ENCODE data around the gene TMEM98. TPM values are rescaled to one million over a fixed set of nuclear protein-coding genes. Genes with fewer than 3 reads are reported as not detected.
"Not testable (repeated sequence)": the region's sequence is repeated elsewhere in the genome, so short reads cannot be mapped to it uniquely, and the experiment has no call there.

The TMEM98 gene
- total RNA-seq, 1 experiment from 2014 or later: 36.9 TPM

DNA sequence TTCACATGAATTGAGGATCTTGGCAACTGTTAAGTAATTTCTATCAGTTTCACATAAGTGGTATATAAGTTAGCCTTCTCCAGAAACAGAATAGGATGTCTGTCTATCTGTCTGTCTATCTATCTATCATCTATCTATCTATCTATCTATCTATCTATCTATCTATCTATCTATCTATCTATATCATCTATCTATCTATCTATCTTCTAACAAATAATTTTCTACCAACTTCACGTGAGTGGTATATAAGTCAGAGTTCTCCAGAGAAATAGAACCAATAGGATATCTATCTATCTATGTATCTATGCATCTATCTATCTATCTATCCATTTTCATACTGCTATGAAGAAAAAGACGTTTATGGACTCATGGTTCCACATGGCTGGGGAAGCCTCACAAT, 52.3 kb downstream of the TMEM98 start:
- no peak for DNase-seq (ENCODE audit: low read depth)

DNA sequence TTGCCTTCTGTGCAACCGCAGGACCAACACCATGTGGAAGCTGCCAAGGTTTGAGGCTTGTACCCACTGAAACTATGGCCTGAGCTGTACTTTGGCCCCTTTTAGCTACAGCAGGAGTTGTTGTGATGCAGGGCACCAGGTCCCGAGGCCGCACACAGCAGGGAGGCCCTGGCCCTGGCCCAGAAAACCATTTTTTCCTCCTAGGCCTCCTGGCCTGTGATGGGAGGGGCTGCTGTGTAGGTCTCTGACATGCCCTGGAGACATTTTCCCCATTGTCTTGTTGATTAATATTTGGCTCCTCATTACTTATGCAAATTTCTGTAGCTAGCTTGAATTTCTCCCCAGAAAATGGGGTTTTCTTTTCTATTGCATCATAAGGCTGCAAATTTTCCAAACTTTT, 53.7 kb downstream of the TMEM98 start:
- not testable (repeated sequence) for DNase-seq (ENCODE audit: low read depth)

DNA sequence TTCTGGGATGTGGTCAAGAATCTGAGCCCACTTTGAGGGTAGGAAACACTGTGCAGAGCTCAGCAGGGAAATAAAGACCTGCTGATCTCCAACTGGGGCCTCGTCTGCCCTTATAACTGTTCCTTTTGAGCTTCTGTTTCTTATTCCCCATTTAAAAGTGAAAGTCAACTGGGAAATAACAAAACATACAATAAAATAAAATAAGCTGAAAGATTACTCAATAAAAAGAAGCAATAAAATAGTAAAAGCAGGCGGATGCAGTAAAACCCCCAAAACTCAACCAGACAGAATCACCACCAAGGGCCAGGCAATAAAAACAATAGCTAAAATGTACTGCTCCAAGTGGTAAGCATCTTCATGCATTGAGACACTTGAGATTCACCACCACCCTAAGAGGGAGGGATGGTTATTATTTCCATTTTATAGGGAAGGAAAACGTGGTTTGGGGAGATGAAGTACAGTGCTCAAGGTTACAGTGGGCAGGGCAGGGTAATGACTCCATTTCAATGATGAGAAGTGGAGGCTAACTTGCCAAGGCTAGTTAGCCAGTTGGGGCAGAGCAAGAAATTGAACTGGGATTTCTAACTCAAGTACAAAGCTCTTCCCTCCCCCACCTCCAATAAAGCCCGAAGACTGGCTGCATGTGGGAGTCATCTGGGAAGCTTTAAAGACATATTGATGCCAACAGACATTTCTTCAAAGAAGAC, 57.2 kb downstream of the TMEM98 start:
- DNase-seq (ENCODE audit: low read depth): no peak

DNA sequence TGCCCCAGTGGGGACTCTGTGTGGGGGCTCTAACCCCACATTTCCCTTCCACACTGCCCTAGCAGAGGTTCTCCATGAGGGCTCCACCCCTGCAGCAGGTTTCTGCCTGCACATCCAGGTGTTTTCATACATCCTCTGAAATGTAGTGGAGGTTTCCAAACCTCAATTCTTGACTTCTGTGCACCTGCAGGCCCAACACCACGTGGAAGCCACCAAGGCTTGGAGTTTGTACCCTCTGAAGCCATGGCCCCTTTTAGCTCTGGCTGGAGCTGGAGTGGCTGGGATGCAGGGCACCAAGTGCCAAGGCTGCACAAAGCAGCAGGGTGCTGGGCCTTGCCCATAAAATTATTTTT, 59.5 kb downstream of the TMEM98 start:
- not testable (repeated sequence) for DNase-seq (ENCODE audit: low read depth)

DNA sequence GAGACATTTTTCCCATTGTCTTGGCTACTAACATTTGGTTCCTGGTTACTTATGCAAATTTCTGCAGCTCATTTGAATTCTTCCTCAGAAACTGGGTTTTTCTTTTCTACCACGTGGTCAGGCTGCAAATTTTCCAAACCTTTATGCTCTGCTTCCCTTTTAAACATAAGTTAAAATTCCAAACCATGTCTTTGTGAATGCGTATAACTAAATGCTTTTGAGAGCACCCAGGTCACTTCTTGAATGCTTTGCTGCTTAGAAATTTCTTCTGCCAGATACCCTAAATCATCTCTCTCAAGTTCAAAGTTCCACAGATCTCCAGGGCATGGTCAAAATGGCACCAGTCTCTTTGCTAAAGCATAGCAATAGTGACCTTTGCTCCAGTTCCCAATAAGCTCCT, 59.9 kb downstream of the TMEM98 start:
- DNase-seq (ENCODE audit: low read depth): not testable (repeated sequence)

DNA sequence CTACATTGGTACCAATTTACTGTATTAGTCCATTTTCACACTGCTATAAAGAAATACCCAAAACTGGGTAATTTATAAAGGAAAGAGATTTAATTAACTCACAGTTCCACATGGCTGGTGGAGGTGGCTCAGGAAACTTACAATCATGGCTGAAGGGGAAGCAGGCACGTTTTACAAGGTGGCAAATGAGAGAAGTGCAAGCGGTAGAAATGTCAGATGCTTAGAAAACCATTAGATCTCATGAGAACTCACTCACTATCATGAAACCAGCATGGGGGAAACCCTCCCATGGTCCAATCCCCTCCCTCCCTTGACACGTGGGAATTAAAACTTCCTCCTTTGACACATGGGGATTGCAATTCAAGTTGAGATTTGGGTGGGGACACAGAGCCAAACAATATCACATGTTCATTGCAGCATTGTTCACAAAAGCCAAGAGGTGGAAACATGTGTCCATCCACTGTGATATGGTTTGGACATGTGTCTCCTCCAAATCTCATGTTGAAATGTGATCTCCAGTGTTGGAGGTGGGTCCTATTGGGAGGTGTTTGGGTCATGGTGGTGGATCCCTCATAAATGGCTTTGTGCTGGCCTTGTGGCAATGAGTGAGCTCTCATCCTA, 60.6 kb downstream of the TMEM98 start:
- DNase-seq (ENCODE audit: low read depth): no peak

DNA sequence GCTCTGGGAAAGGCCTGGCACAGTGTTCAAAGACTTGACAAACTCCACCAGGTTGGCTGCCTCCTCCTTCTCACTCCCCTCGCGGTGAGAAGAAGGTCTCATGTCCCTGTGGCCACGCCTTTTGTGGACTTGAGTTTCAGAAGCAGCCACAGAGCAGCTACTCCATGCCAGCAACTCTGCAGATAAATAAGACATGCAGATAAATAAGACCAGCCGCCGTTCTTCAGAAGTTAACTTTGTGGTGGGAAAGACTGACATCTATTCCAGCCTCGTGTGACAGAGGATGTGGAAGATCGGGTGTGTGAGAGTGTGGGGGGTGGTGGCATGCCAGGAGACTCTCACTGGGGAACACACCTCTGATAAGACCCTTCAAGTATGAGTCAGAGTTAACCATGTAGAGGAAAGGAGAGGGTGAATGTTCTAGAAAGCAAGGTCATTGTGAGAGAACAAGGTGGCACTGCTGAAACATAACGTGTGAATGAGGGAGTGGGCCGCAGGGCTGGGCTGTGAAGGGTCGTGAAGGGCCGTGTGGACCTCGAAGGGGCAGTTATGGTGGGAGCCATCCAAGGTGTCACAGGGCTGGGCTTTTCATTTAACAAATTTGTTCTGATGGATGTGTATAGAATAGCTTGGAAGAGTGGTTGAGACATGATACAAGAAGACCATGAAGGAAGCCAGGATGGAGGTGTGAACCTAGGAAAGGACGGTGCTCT, 64.5 kb downstream of the TMEM98 start:
- no peak for DNase-seq (ENCODE audit: low read depth)

DNA sequence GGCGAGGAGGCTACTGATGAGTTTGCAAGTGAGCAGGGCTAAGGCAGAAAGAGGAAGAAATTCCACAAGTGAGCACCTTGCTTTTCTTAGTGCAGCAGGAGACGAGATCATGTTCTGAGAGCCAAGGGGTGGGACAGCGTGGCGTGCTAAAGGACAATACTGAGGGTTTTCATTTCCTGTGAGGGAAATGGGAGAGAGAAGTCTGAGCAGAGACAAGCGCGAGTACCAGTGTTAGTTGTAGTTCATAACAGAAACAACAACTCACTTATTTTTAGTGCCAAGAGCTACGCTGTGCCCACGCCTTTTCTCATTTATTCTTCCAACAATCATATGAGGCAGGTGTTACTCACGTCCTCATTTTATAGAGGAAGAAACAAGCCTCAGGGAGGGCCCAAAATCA, 66.0 kb downstream of the TMEM98 start:
- no peak for DNase-seq (ENCODE audit: low read depth)

Other genes starting within 250 kb of the TMEM98 start
- 21.6 and 41.2 TPM in 2 replicates for gene MYO1D, start 51.0 kb upstream of the TMEM98 start, total RNA-seq (2014; rRNA removed; shearing (Covaris generic))
- 0.20 TPM in 1 of 2 replicates, not detected in the other for gene SPACA3, start 63.7 kb downstream of the TMEM98 start, total RNA-seq (2014; rRNA removed; shearing (Covaris generic))